A549 (cell line): Measurements from ENCODE around the gene PER1. TPM values are rescaled to one million over a fixed set of nuclear protein-coding genes. Genes with fewer than 3 reads are reported as not detected.

ENCODE experiments used
- ATAC-seq, 2 experiments: fragments of 200-7000 bp in 1 of 2; fragments of >200 bp in 1 of 2; cut with Nextera tagmentation in 1 of 2; cut with Tn5 transposase in 1 of 2; 3 replicates each; pipeline versions ENCODE4 v1.8.0 to v1.9.1; 2018 to 2020; ENCODE audit warnings: mild to moderate bottlenecking in 1 of 2, moderate library complexity in 1 of 2
- CTCF ChIA-PET: fragments of 300-600 bp; sonication (Branson Sonifier 250); formaldehyde crosslinking; extraction: SDS; loops from one replicate; lab custom pipeline; 2021; ENCODE audit warnings: antibody characterized with exemption, inconsistent platforms; lab: Yijun Ruan, JAX
- POLR2A ChIA-PET: fragments of 350-600 bp; formaldehyde crosslinking; extraction: SDS; loops from one replicate; lab custom pipeline; 2021; ENCODE audit warnings: antibody characterized with exemption, inconsistent platforms; lab: Yijun Ruan, JAX
- DNase-seq, 2 experiments: peaks; one replicate each; pipeline versions ENCODE4 v3.0.0 to v3.0.0-alpha.2; 2011 to 2016; ENCODE audit warnings: low read depth in 1 of 2, low spot score in 1 of 2
- FAIRE-seq: peaks from 2 replicates; lab custom pipeline; 2011; peaks lifted over from hg19 to GRCh38; lab: Jason Lieb, UNC
- H3K27ac ChIP-seq, 2 experiments: fragments of >200 bp; sonication (Bioruptor Twin); formaldehyde crosslinking; 3 replicates each; pipeline ENCODE4 v1.5.1; 2016 to 2017
- H3K4me1 ChIP-seq: fragments of >200 bp; sonication (Bioruptor Twin); formaldehyde crosslinking; 3 replicates; pipeline ENCODE4 v1.6.1; 2016
- H3K4me2 ChIP-seq: fragments of >200 bp; sonication (Bioruptor Twin); formaldehyde crosslinking; 3 replicates; pipeline ENCODE4 v1.6.1; 2016
- H3K4me3 ChIP-seq: fragments of >200 bp; sonication (Bioruptor Twin); formaldehyde crosslinking; 3 replicates; pipeline ENCODE4 v1.5.1; 2016
- H3K9me3 ChIP-seq: fragments of >200 bp; sonication (Bioruptor Twin); formaldehyde crosslinking; 3 replicates; pipeline ENCODE4 v1.6.1; 2016
- ATOH8 ChIP-seq: fragments of 250-450 bp; sonication (Bioruptor Pico); IDR thresholded peaks from 2 replicates; pipeline ENCODE4 v1.5.0; 2020; ENCODE audit warnings: low read depth, mild to moderate bottlenecking, moderate library complexity
- E2F6 ChIP-seq: IDR thresholded peaks from 2 replicates; pipeline ENCODE4 v1.6.1; 2012; ENCODE audit warnings: low read depth, borderline replicate concordance
- ELK1 ChIP-seq: fragments of 150-350 bp; IDR thresholded peaks from 2 replicates; pipeline ENCODE4 v1.6.1; 2014; ENCODE audit warnings: low read depth, mild to moderate bottlenecking, low read length
- ESRRA ChIP-seq: fragments of 150-350 bp; IDR thresholded peaks from 2 replicates; pipeline ENCODE4 v1.6.1; 2014; ENCODE audit warnings: mild to moderate bottlenecking, low read length, borderline replicate concordance
- GATA3 ChIP-seq: IDR thresholded peaks from 2 replicates; pipeline ENCODE4 v1.6.1; 2012; ENCODE audit warnings: borderline replicate concordance
- HEYL ChIP-seq: fragments of 250-450 bp; sonication (Bioruptor Pico); IDR thresholded peaks from 2 replicates; pipeline ENCODE4 v1.8.0; 2021; ENCODE audit warnings: mild to moderate bottlenecking, moderate library complexity
- HOXB5 ChIP-seq: fragments of 250-450 bp; sonication (Bioruptor Pico); IDR thresholded peaks from 2 replicates; pipeline ENCODE4 v1.5.0; 2020; ENCODE audit warnings: mild to moderate bottlenecking, moderate library complexity
- JUNB ChIP-seq: fragments of >200 bp; sonication (Bioruptor Twin); formaldehyde crosslinking; IDR thresholded peaks from 2 replicates; pipeline ENCODE4 v1.6.1; 2016
- KDM1A ChIP-seq: fragments of 200-600 bp; sonication (generic); IDR thresholded peaks from 2 replicates; pipeline ENCODE4 v1.6.1; 2016; ENCODE audit warnings: low read depth, mild to moderate bottlenecking
- KDM5A ChIP-seq: fragments of 200-600 bp; sonication (generic); IDR thresholded peaks from 2 replicates; pipeline ENCODE4 v1.6.1; 2016; ENCODE audit warnings: antibody characterized with exemption, mild to moderate bottlenecking
- NFE2L2 ChIP-seq: fragments of 150-350 bp; conservative IDR thresholded peaks from 2 replicates; pipeline ENCODE4 v1.6.1; 2014; ENCODE audit warnings: low read length
- NPAS2 ChIP-seq: fragments of 250-450 bp; sonication (Bioruptor Pico); IDR thresholded peaks from 2 replicates; pipeline ENCODE4 v1.8.0; 2022; ENCODE audit warnings: mild to moderate bottlenecking, moderate library complexity, borderline replicate concordance
- RARB ChIP-seq: fragments of 250-450 bp; sonication (Bioruptor Pico); IDR thresholded peaks from 2 replicates; pipeline ENCODE4 v1.8.0; 2021; ENCODE audit warnings: mild to moderate bottlenecking, moderate library complexity
- SMC3 ChIP-seq: fragments of >200 bp; sonication (Bioruptor Twin); formaldehyde crosslinking; IDR thresholded peaks from 3 replicates; pipeline ENCODE4 v1.6.1; 2018; ENCODE audit warnings: inconsistent platforms
- TFCP2L1 ChIP-seq: fragments of 250-450 bp; sonication (Bioruptor Pico); IDR thresholded peaks from 2 replicates; pipeline ENCODE4 v1.5.0; 2021; ENCODE audit warnings: mild to moderate bottlenecking
- ZC3H11A ChIP-seq: fragments of 450-650 bp; IDR thresholded peaks from 2 replicates; pipeline ENCODE4 v1.6.1; 2014; ENCODE audit warnings: antibody characterized with exemption, mild to moderate bottlenecking
- ZFP36 ChIP-seq: fragments of 450-650 bp; IDR thresholded peaks from 2 replicates; pipeline ENCODE4 v1.6.1; 2014; ENCODE audit warnings: borderline replicate concordance; ENCODE audit not compliant: partially characterized antibody
- ZNF302 ChIP-seq: fragments of 250-450 bp; sonication (Bioruptor Pico); IDR thresholded peaks from 2 replicates; pipeline ENCODE4 v1.9.0; 2021; ENCODE audit warnings: inconsistent platforms, mild to moderate bottlenecking, moderate library complexity
- WGBS: methylation state at CpG from one replicate; pipeline ENCODE4 v1.1.6; 2017; ENCODE audit errors: missing lambda C conversion rate; 5-methylcytosine and 5-hydroxymethylcytosine counted together
- polyA plus RNA-seq, 4 experiments: library from polyadenylated mRNA; depleted of rRNA in 3 of 4; stranded (reverse); fragments of >200 nt; fragmentation: RNase III in 1 of 4; extraction: RNeasy Plus Mini Kit Qiagen cat#74134 plus additional on column Dnase treatment in 1 of 4; gene quantifications; 2 replicates in 3 of 4; 3 replicates in 1 of 4; pipeline ENCODE4 v1.2.3, GENCODE V29; 2011 to 2017
- TF ChIP-seq, protein P1 (sequence below): fragments of >200 bp; sonication (Bioruptor Twin); formaldehyde crosslinking; IDR thresholded peaks from 3 replicates; pipeline ENCODE4 v1.6.1; 2016
- TF ChIP-seq, protein P2 (sequence below): IDR thresholded peaks from 2 replicates; pipeline ENCODE4 v1.6.1; 2012
- TF ChIP-seq, protein P3 (sequence below): fragments of 250-450 bp; sonication (Bioruptor Pico); IDR thresholded peaks from 2 replicates; pipeline ENCODE4 v1.5.0; 2021; ENCODE audit warnings: mild to moderate bottlenecking, moderate library complexity, borderline replicate concordance
- TF ChIP-seq, protein P4 (sequence below): fragments of 450-650 bp; IDR thresholded peaks from 2 replicates; pipeline ENCODE4 v1.6.1; 2014; ENCODE audit warnings: antibody characterized with exemption

The PER1 gene
- polyA plus RNA-seq, 2 of the 4 experiments (the other 2 are of a cell fraction), result 5.5 to 8.7 TPM

- Histone ChIP-seq H3K4me3 (peak overlapping the region; percentile 56), H3K4me1 (peaks cover 25% of the 10 kb centered on the region), H3K9me3 (no peaks in the 10 kb centered on the region), H3K27ac (peak overlapping the region; percentile 61 to 83), H3K4me2 (peak overlapping the region; percentile 95)
- no peak for FAIRE-seq
- ChIA-PET CTCF (interaction anchor here (0.6 to 8.1 kb wide), 27 partner anchors 10 to 248 kb away, joined by 3 to 116 read pairs (median 4); partner anchors contain the start of genes BORCS6, TMEM107 and VAMP2), POLR2A (interaction anchor here (1.1 to 3.9 kb wide), 6 partner anchors 34 to 173 kb away, joined by 3 to 35 read pairs (median 6); partner anchors contain the start of genes CTC1 and SLC25A35)
- WGBS, result 1% methylated on average over 26 of the region's 29 CpGs
- DNase-seq, result peak in 1 of 2 experiments; percentile 69
- ATAC-seq, result no peak
- TF ChIP-seq, protein P1, sequence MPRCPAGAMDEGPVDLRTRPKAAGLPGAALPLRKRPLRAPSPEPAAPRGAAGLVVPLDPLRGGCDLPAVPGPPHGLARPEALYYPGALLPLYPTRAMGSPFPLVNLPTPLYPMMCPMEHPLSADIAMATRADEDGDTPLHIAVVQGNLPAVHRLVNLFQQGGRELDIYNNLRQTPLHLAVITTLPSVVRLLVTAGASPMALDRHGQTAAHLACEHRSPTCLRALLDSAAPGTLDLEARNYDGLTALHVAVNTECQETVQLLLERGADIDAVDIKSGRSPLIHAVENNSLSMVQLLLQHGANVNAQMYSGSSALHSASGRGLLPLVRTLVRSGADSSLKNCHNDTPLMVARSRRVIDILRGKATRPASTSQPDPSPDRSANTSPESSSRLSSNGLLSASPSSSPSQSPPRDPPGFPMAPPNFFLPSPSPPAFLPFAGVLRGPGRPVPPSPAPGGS, result no peak
- TF ChIP-seq HOXB5, result 0 out of 2 replicates have a peak, but pooled peaks have one; percentile 48
- TF ChIP-seq KDM1A, result 0 out of 2 replicates have a peak, but pooled peaks have one; percentile 27
- TF ChIP-seq ZNF302, result no peak
- TF ChIP-seq KDM5A, result no peak
- TF ChIP-seq, protein P2, sequence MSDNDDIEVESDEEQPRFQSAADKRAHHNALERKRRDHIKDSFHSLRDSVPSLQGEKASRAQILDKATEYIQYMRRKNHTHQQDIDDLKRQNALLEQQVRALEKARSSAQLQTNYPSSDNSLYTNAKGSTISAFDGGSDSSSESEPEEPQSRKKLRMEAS, result peak; percentile 31; the same call in 1 of the 2 replicates
- TF ChIP-seq ESRRA, result no peak
- TF ChIP-seq ZFP36, result no peak
- TF ChIP-seq RARB (CRISPR knock-in tag), result no peak
- no peak for TF ChIP-seq TFCP2L1
- TF ChIP-seq ATOH8, result no peak
- TF ChIP-seq NPAS2, result no peak
- TF ChIP-seq JUNB, result no peak
- TF ChIP-seq ELK1, result no peak
Observed at GRCh38 chr17:8122422-8122923, 29.7 kb downstream of the PER1 start.

GRCh38 chr17:8121681-8122421, 30.4 kb downstream of the PER1 start:
- H3K27ac ChIP-seq, result peak overlapping the region; percentile 61 to 83
- peaks cover 27% of the 10 kb centered on the region for H3K4me1 ChIP-seq
- FAIRE-seq (no peak), DNase-seq (peak; percentile 78 to 92), ATAC-seq (peak; percentile 15 to 61)
- peak overlapping the region; percentile 95 for H3K4me2 ChIP-seq
- peak overlapping the region; percentile 56 for H3K4me3 ChIP-seq
- ChIA-PET POLR2A (interaction anchor here (1.1 to 3.9 kb wide), 5 partner anchors 35 to 126 kb away, joined by 3 to 35 read pairs (median 7); partner anchors contain the start of gene CTC1), CTCF (interaction anchor here (0.6 to 8.1 kb wide), 30 partner anchors 10 to 249 kb away, joined by 3 to 116 read pairs (median 4); partner anchors contain the start of genes BORCS6, TMEM107 and VAMP2)
- WGBS, result 3% methylated on average over 29 of the region's 76 CpGs
- no peaks in the 10 kb centered on the region for H3K9me3 ChIP-seq
- TF ChIP-seq SMC3 (peak; percentile 81), E2F6 (peak; percentile 77), NFE2L2 (no peak), ZC3H11A (no peak), GATA3 (0 out of 2 replicates have a peak, but pooled peaks have one; percentile 19), KDM5A (peak; percentile 67), HEYL (CRISPR knock-in tag) (no peak)
- TF ChIP-seq, protein P3, sequence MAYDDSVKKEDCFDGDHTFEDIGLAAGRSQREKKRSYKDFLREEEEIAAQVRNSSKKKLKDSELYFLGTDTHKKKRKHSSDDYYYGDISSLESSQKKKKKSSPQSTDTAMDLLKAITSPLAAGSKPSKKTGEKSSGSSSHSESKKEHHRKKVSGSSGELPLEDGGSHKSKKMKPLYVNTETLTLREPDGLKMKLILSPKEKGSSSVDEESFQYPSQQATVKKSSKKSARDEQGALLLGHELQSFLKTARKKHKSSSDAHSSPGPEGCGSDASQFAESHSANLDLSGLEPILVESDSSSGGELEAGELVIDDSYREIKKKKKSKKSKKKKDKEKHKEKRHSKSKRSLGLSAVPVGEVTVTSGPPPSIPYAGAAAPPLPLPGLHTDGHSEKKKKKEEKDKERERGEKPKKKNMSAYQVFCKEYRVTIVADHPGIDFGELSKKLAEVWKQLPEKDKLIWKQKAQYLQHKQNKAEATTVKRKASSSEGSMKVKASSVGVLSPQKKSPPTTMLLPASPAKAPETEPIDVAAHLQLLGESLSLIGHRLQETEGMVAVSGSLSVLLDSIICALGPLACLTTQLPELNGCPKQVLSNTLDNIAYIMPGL (CRISPR knock-in tag), result peak; percentile 95
- TF ChIP-seq, protein P1, result 0 out of 3 replicates have a peak, but pooled peaks have one; percentile 20
- TF ChIP-seq, protein P4, sequence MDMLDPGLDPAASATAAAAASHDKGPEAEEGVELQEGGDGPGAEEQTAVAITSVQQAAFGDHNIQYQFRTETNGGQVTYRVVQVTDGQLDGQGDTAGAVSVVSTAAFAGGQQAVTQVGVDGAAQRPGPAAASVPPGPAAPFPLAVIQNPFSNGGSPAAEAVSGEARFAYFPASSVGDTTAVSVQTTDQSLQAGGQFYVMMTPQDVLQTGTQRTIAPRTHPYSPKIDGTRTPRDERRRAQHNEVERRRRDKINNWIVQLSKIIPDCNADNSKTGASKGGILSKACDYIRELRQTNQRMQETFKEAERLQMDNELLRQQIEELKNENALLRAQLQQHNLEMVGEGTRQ, result no peak
